Ascending aorta (tissue), 2 donors: ENCODE measurements around the gene PRKD1. TPM values are rescaled to one million over a fixed set of nuclear protein-coding genes. Genes with fewer than 3 reads are reported as not detected.

ENCODE experiments used
- DNase-seq, 2 donors: peaks; one replicate each; pipeline ENCODE4 v3.0.0-alpha.2; 2019; ENCODE audit warnings: low spot score in 2 of 2
- H3K27ac ChIP-seq, 2 donors: fragments of 200-600 bp; sonication (generic); one replicate each; pipeline ENCODE4 v1.5.1; 2016 to 2017; ENCODE audit warnings: mild to moderate bottlenecking in 1 of 2
- H3K27me3 ChIP-seq: fragments of 200-600 bp; sonication (generic); one replicate; pipeline ENCODE4 v1.5.1; 2017
- H3K36me3 ChIP-seq, 2 donors: fragments of 200-600 bp; sonication (generic); one replicate each; pipeline ENCODE4 v1.5.1; 2016
- H3K4me1 ChIP-seq, 2 donors: fragments of 200-600 bp; sonication (generic); one replicate each; pipeline ENCODE4 v1.5.1; 2016 to 2017; ENCODE audit warnings: mild to moderate bottlenecking in 1 of 2
- H3K4me3 ChIP-seq, 2 donors: fragments of 200-600 bp; sonication (generic); one replicate each; pipeline ENCODE4 v1.5.1; 2016 to 2017; ENCODE audit warnings: mild to moderate bottlenecking in 1 of 2
- H3K9me3 ChIP-seq, 2 donors: fragments of 200-600 bp; sonication (generic); one replicate each; pipeline ENCODE4 v1.5.1; 2016
- CTCF ChIP-seq, 3 experiments: fragments of 200-600 bp in 2 of 3; fragments of 450-650 bp in 1 of 3; sonication (generic) in 2 of 3; IDR thresholded peaks; one replicate each; pipeline ENCODE4 v1.5.1; 2016 to 2019; ENCODE audit warnings: antibody characterized with exemption in 3 of 3, mild to moderate bottlenecking in 1 of 3, moderate library complexity in 1 of 3
- intact Hi-C: fragments of 100-400 bp; cut with DNase I; formaldehyde crosslinking; loops from one replicate; pipeline ENCODE4 v1.15.1; 2023
- total RNA-seq: library from RNA; depleted of rRNA; stranded (reverse); fragments of >200 nt; gene quantifications from one replicate; pipeline ENCODE4 v1.1.0, GENCODE V29; 2016

The PRKD1 gene
- total RNA-seq, 1 donor from 2014 or later: 34.6 TPM

- TF ChIP-seq CTCF (IDR thresholded peaks at IDR 0.05): no peak
- Histone ChIP-seq H3K27ac (no peak overlapping the region), H3K36me3 (no peaks in the 10 kb centered on the region), H3K4me1 (no peaks in the 10 kb centered on the region), H3K9me3 (no peaks in the 10 kb centered on the region), H3K27me3 (no peaks in the 10 kb centered on the region), H3K4me3 (no peak overlapping the region)
- intact Hi-C loops: no loop called here
- no peak for DNase-seq
These were observed 369.1 kb downstream of the PRKD1 start for GRCh38 chr14:29558516-29558915.

- Histone ChIP-seq H3K36me3 (no peaks in the 10 kb centered on the region), H3K9me3 (no peaks in the 10 kb centered on the region), H3K27ac (no peak overlapping the region), H3K4me1 (no peaks in the 10 kb centered on the region), H3K4me3 (no peak overlapping the region), H3K27me3 (no peaks in the 10 kb centered on the region)
- no peak for DNase-seq
- TF ChIP-seq CTCF (IDR thresholded peaks at IDR 0.05): no peak
- intact Hi-C loops: no loop called here
These were observed 373.3 kb downstream of the PRKD1 start for GRCh38 chr14:29554335-29554734.

- Histone ChIP-seq H3K27ac (no peak overlapping the region), H3K4me1 (no peaks in the 10 kb centered on the region), H3K4me3 (no peak overlapping the region), H3K9me3 (no peaks in the 10 kb centered on the region), H3K27me3 (no peaks in the 10 kb centered on the region), H3K36me3 (no peaks in the 10 kb centered on the region)
- intact Hi-C loops: no loop called here
- TF ChIP-seq CTCF (IDR thresholded peaks at IDR 0.05): no peak
- no peak for DNase-seq
These were observed 374.2 kb downstream of the PRKD1 start for GRCh38 chr14:29553427-29553826.

GRCh38 chr14:29548948-29549370 lies 378.7 kb downstream of the PRKD1 start:
- intact Hi-C loops: loop anchor here (1.0 to 10.0 kb wide), 3 partner anchors 456 to 726 kb away; no protein-coding TSS in a partner anchor

GRCh38 chr14:29545714-29546113 lies 381.9 kb downstream of the PRKD1 start:
- no peak for TF ChIP-seq CTCF (IDR thresholded peaks at IDR 0.05)
- DNase-seq: no peak
- Histone ChIP-seq H3K27ac (no peak overlapping the region), H3K4me3 (no peak overlapping the region), H3K9me3 (no peaks in the 10 kb centered on the region), H3K4me1 (no peaks in the 10 kb centered on the region), H3K27me3 (no peaks in the 10 kb centered on the region), H3K36me3 (no peaks in the 10 kb centered on the region)
- intact Hi-C loops: loop anchor here (10.0 kb wide), 1 partner anchor 729 kb away; no protein-coding TSS in a partner anchor

More at GRCh38 chr14:29548948-29549370, 378.7 kb downstream of the PRKD1 start:
- Histone ChIP-seq H3K4me1 (no peaks in the 10 kb centered on the region), H3K9me3 (no peaks in the 10 kb centered on the region), H3K27ac (no peak overlapping the region), H3K36me3 (no peaks in the 10 kb centered on the region), H3K4me3 (no peak overlapping the region), H3K27me3 (no peaks in the 10 kb centered on the region)
- no peak for DNase-seq
- TF ChIP-seq CTCF (IDR thresholded peaks at IDR 0.05): peak; percentile 27 to 68 (median 55)
